ENCODE measurements around the gene LETMD1.

- TF ChIP-seq CTCF (conservative IDR thresholded peaks at IDR 0.05; ENCODE audit: low read depth, low read length) (no peak), EZH2 (IDR thresholded peaks at IDR 0.05; ENCODE audit: low read length, unreplicated experiment) (no peak), EZH2phosphoT487 (IDR thresholded peaks at IDR 0.05; ENCODE audit: borderline replicate concordance, low read length) (no peak)
These were observed 34.5 kb downstream of the LETMD1 start for GRCh38 chr12:51082561-51083125.

Data from PC-3 (cell line).